ENCODE data around the gene RRAS2.

- TF ChIP-seq CTCF (IDR thresholded peaks at IDR 0.05; ENCODE audit: low read length) (no peak), EZH2 (optimal IDR thresholded peaks at IDR 0.05; ENCODE audit: low read depth, low read length) (no peak)
Observed at GRCh38 chr11:14262271-14262846, 96.6 kb downstream of the RRAS2 start.
